GM12878 (cell line): ENCODE measurements around the gene ANKRD44. TPM values are rescaled to one million over a fixed set of nuclear protein-coding genes. Genes with fewer than 3 reads are reported as not detected.

Experiments
- ATAC-seq: fragments of 200-7000 bp; cut with Tn5 transposase; 3 replicates; pipeline ENCODE4 v1.9.1; 2020; ENCODE audit warnings: mild to moderate bottlenecking, moderate library complexity
- BruUV-seq: library from RNA; stranded (reverse); fragments of 400-500 nt; replicated peaks from 2 replicates; lab custom pipeline; 2021; lab: Mats Ljungman, UMichigan
- CTCF ChIA-PET: fragments of 300-600 bp; sonication (Branson Sonifier 250); formaldehyde crosslinking; extraction: SDS; loops from one replicate; lab custom pipeline; 2021; ENCODE audit warnings: inconsistent platforms; lab: Yijun Ruan, JAX
- POLR2A ChIA-PET: fragments of 350-600 bp; formaldehyde crosslinking; extraction: SDS; loops from one replicate; lab custom pipeline; 2021; ENCODE audit warnings: inconsistent platforms; lab: Charles Lee
- RAD21 ChIA-PET: fragments of 300-600 bp; sonication (Branson Sonifier 250); formaldehyde crosslinking; loops from one replicate; lab custom pipeline; 2023; ENCODE audit warnings: antibody characterized with exemption; ENCODE audit not compliant: unreplicated experiment; lab: Charles Lee
- SMC1A ChIA-PET: fragments of 300-600 bp; sonication (Branson Sonifier 250); formaldehyde crosslinking; loops from one replicate; lab custom pipeline; 2023; ENCODE audit not compliant: unreplicated experiment, uncharacterized antibody; lab: Charles Lee
- DNase-seq: peaks from one replicate; pipeline ENCODE4 v3.0.0-alpha.2; 2011; ENCODE audit warnings: low read depth, low spot score
- FAIRE-seq: peaks from 3 replicates; lab custom pipeline; 2011; peaks lifted over from hg19 to GRCh38; lab: Jason Lieb, UNC
- H2AFZ ChIP-seq: 2 replicates; pipeline ENCODE4 v1.6.0; 2011; ENCODE audit warnings: low read depth, low read length, control low read depth; ENCODE audit not compliant: control insufficient read depth
- H3K27ac ChIP-seq: 2 replicates; pipeline ENCODE4 v1.5.1; 2011; ENCODE audit warnings: control low read depth; ENCODE audit not compliant: control insufficient read depth, insufficient read depth
- H3K27me3 ChIP-seq, 2 experiments: replicated peaks in 1 of 2; 2 replicates each; pipeline versions ENCODE4 v1.6.0 to v1.6.1; 2011; ENCODE audit warnings: low read length in 1 of 2; ENCODE audit not compliant: control insufficient read depth in 2 of 2, insufficient read depth in 2 of 2
- H3K36me3 ChIP-seq, 2 experiments: 2 replicates each; pipeline ENCODE4 v1.5.1; 2011; ENCODE audit warnings: low read length in 1 of 2; ENCODE audit not compliant: control insufficient read depth in 2 of 2, insufficient read depth in 2 of 2
- H3K4me1 ChIP-seq: 2 replicates; pipeline ENCODE4 v1.6.1; 2011; ENCODE audit warnings: mild to moderate bottlenecking, low read length, moderate library complexity, mixed read lengths; ENCODE audit not compliant: control insufficient read depth, insufficient read depth
- H3K4me2 ChIP-seq: 2 replicates; pipeline ENCODE4 v1.6.0; 2011; ENCODE audit warnings: control low read depth; ENCODE audit not compliant: control insufficient read depth, insufficient read depth
- H3K4me3 ChIP-seq: fragments of 200-600 bp; sonication (generic); 2 replicates; pipeline ENCODE4 v1.5.1; 2016
- H3K79me2 ChIP-seq: 2 replicates; pipeline ENCODE4 v1.6.0; 2011; ENCODE audit warnings: low read length; ENCODE audit not compliant: control insufficient read depth, insufficient read depth
- H3K9ac ChIP-seq: 2 replicates; pipeline ENCODE4 v1.8.0; 2011; ENCODE audit warnings: low read length, control low read depth, mixed read lengths; ENCODE audit not compliant: control insufficient read depth, insufficient read depth
- H3K9me3 ChIP-seq: replicated peaks from 3 replicates; pipeline ENCODE4 v1.5.1; 2011; ENCODE audit warnings: mild to moderate bottlenecking, low read length; ENCODE audit not compliant: control insufficient read depth, insufficient read depth
- H4K20me1 ChIP-seq: 2 replicates; pipeline ENCODE4 v1.6.0; 2011; ENCODE audit not compliant: control insufficient read depth, insufficient read depth
- ATF2 ChIP-seq: IDR thresholded peaks from 2 replicates; pipeline ENCODE4 v1.6.1; 2012; ENCODE audit warnings: low read length, inconsistent platforms
- EED ChIP-seq: sonication (generic); IDR thresholded peaks from 2 replicates; pipeline ENCODE4 v1.6.1; 2016; ENCODE audit warnings: antibody characterized with exemption, low read depth
- HCFC1 ChIP-seq: fragments of 150-350 bp; IDR thresholded peaks from 2 replicates; pipeline ENCODE4 v1.6.1; 2014; ENCODE audit warnings: low read length
- MYC ChIP-seq: IDR thresholded peaks from 2 replicates; pipeline ENCODE4 v1.6.1; 2011; ENCODE audit warnings: mild to moderate bottlenecking, low read length, moderate library complexity, inconsistent platforms; ENCODE audit not compliant: insufficient read depth, insufficient replicate concordance, insufficient read length, severe bottlenecking
- NFIC ChIP-seq: IDR thresholded peaks from 2 replicates; pipeline ENCODE4 v1.6.1; 2012; ENCODE audit warnings: low read depth, mild to moderate bottlenecking, inconsistent platforms, low read length, moderate library complexity
- NFYB ChIP-seq: IDR thresholded peaks from 2 replicates; pipeline ENCODE4 v1.6.1; 2011; ENCODE audit warnings: low read depth, mild to moderate bottlenecking, low read length, improper control_type of control experiment, moderate library complexity; ENCODE audit not compliant: insufficient read depth
- NKRF ChIP-seq: fragments of 450-650 bp; conservative IDR thresholded peaks from 2 replicates; pipeline ENCODE4 v1.6.1; 2017; ENCODE audit warnings: mild to moderate bottlenecking, moderate library complexity
- NRF1 ChIP-seq: conservative IDR thresholded peaks from 2 replicates; pipeline ENCODE4 v1.6.1; 2011; ENCODE audit warnings: mild to moderate bottlenecking, low read depth, low read length, improper control_type of control experiment
- REST ChIP-seq: IDR thresholded peaks from 2 replicates; pipeline ENCODE4 v1.6.1; 2012; ENCODE audit warnings: mild to moderate bottlenecking, low read depth, low read length
- SIX5 ChIP-seq: IDR thresholded peaks from 2 replicates; pipeline ENCODE4 v1.6.1; 2011; ENCODE audit warnings: mild to moderate bottlenecking, low read depth, low read length, moderate library complexity; ENCODE audit not compliant: severe bottlenecking
- SREBF1 ChIP-seq: IDR thresholded peaks from 2 replicates; pipeline ENCODE4 v1.6.1; 2012; ENCODE audit warnings: mild to moderate bottlenecking, low read length
- TCF3 ChIP-seq: IDR thresholded peaks from 2 replicates; pipeline ENCODE4 v1.6.1; 2012; ENCODE audit warnings: low read depth, mild to moderate bottlenecking, low read length, borderline replicate concordance; ENCODE audit not compliant: insufficient read depth
- ZNF384 ChIP-seq: IDR thresholded peaks from 2 replicates; pipeline ENCODE4 v1.6.1; 2012; ENCODE audit warnings: low read depth, mild to moderate bottlenecking, low read length, improper control_type of control experiment, borderline replicate concordance
- ZNF622 ChIP-seq: fragments of 450-650 bp; IDR thresholded peaks from 2 replicates; pipeline ENCODE4 v1.6.1; 2017; ENCODE audit warnings: mild to moderate bottlenecking, inconsistent platforms
- WGBS: methylation state at CpG from one replicate; pipeline ENCODE4 v1.1.6; 2016; ENCODE audit warnings: low lambda C conversion rate; ENCODE audit not compliant: insufficient replicate concordance, insufficient coverage; ENCODE audit errors: missing lambda C conversion rate; 5-methylcytosine and 5-hydroxymethylcytosine counted together
- in situ Hi-C: fragments of 300-500 bp; cut with MboI; formaldehyde crosslinking; loops from 9 replicates; pipeline ENCODE4 v1.14.3; 2018; ENCODE audit warnings: mixed read lengths
- intact Hi-C: fragments of 100-400 bp; cut with micrococcal nuclease; formaldehyde crosslinking; loops from one replicate; pipeline ENCODE4 v1.14.2; 2022; ENCODE audit not compliant: unreplicated experiment
- polyA plus RNA-seq, 11 experiments: library from polyadenylated mRNA; depleted of rRNA in 4 of 11; unstranded in 6 of 11; stranded (reverse) in 5 of 11; fragments of >200 nt; fragmentation: Nextera tagmentation in 4 of 11; fragmentation: Illumina TruSeq in 1 of 11; extraction: Ambion mirVana in 4 of 11; extraction: Trizol in 1 of 11; gene quantifications; 1 replicate in 1 of 11; 2 replicates in 10 of 11; pipeline versions ENCODE4 v1.2.1 to v1.2.3, GENCODE V29; 2011 to 2016; ENCODE audit warnings: inconsistent platforms in 2 of 11, missing spikeins in 2 of 11, low read depth in 1 of 11
- total RNA-seq, 4 experiments: library from RNA; depleted of rRNA in 3 of 4; stranded (reverse); fragments of >200 nt in 3 of 4; fragmentation: Illumina TruSeq in 1 of 4; extraction: Trizol in 1 of 4; gene quantifications; 2 replicates each; pipeline versions ENCODE4 v1.2.1 to v1.2.3, GENCODE V29; 2013 to 2021

The ANKRD44 gene
- total and polyA plus RNA-seq, 10 of the 15 experiments (the other 5 are each of a cell fraction or from before 2014, with no cell fraction given): 19.1 to 99.1 (median 59.6) TPM

- Histone ChIP-seq H3K4me2 (peak overlapping the region; percentile 77), H3K36me3 (peaks cover 0 to 4% of the 10 kb centered on the region in 2 experiments; a peak in 1 of 4 replicates), H3K4me3 (peak overlapping the region; percentile 56; the same call in 1 of the 2 replicates), H3K79me2 (peaks cover 100% of the 10 kb centered on the region), H3K27me3 (no peaks in the 10 kb centered on the region), H2AFZ (no peak overlapping the region), H3K4me1 (peaks cover 77% of the 10 kb centered on the region), H3K9ac (0 out of 2 replicates have a peak overlapping the region, but pooled peaks have one; percentile 4), H4K20me1 (no peaks in the 10 kb centered on the region), H3K9me3 (no peaks in the 10 kb centered on the region; the same call in 1 of the 3 replicates), H3K27ac (peak overlapping the region; percentile 95)
- ATAC-seq (no peak), FAIRE-seq (no peak), DNase-seq (no peak)
- SMC1A ChIA-PET: interaction anchor here (1.3 to 20.5 kb wide), 7 partner anchors 7 to 99 kb away, joined by 3 to 433 read pairs (median 22); no protein-coding TSS in a partner anchor
- 0% methylated on average over 3 of the region's 4 CpGs for WGBS
- CTCF ChIA-PET: interaction anchor here (1.0 kb wide), 3 partner anchors 48 to 108 kb away, joined by 3 to 4 read pairs (median 4); no protein-coding TSS in a partner anchor
- in situ Hi-C loops (no loop called here), intact Hi-C loops (no loop called here)
- BruUV-seq: no TSS peak
- RAD21 ChIA-PET: interaction anchor here (2.3 to 20.1 kb wide), 5 partner anchors 8 to 100 kb away, joined by 7 to 408 read pairs (median 22); partner anchors contain the start of gene ANKRD44
- POLR2A ChIA-PET: interaction anchor here (0.8 to 7.2 kb wide), 5 partner anchors 8 to 105 kb away, joined by 3 to 139 read pairs (median 3); partner anchors contain the start of gene ANKRD44
- no peak for TF ChIP-seq REST
- no peak for TF ChIP-seq ZNF384
- TF ChIP-seq HCFC1: no peak
- no peak for TF ChIP-seq SIX5
- no peak for TF ChIP-seq NKRF
- TF ChIP-seq NRF1: no peak
- TF ChIP-seq NFYB: no peak
- no peak for TF ChIP-seq ZNF622
- 0 out of 2 replicates have a peak, but pooled peaks have one; percentile 21 for TF ChIP-seq EED
- no peak for TF ChIP-seq MYC
- TF ChIP-seq ATF2: no peak
- no peak for TF ChIP-seq SREBF1
- TF ChIP-seq TCF3: no peak
- no peak for TF ChIP-seq NFIC
These were observed 12.0 kb downstream of the ANKRD44 start for GRCh38 chr2:197298609-197299008.
